SU-DHL-6 (cell line): ENCODE measurements around the gene ELMOD3.

Experiments used
- H2AFZ ChIP-seq: fragments of 200-600 bp; sonication (generic); 2 replicates; pipeline ENCODE4 v1.6.1; 2014; ENCODE audit warnings: low read depth, mild to moderate bottlenecking, moderate library complexity, mixed read lengths, antibody characterized with exemption, low read length; ENCODE audit not compliant: severe bottlenecking
- H3F3A ChIP-seq: fragments of 200-600 bp; shearing (Covaris generic); 2 replicates; pipeline ENCODE4 v1.6.0; 2016; ENCODE audit warnings: antibody characterized with exemption, mild to moderate bottlenecking; ENCODE audit not compliant: insufficient read depth
- H3K27ac ChIP-seq: fragments of 200-600 bp; sonication (generic); 2 replicates; pipeline ENCODE4 v1.5.1; 2016; ENCODE audit warnings: low read depth, mild to moderate bottlenecking, low read length, moderate library complexity, mixed read lengths
- H3K27me3 ChIP-seq: fragments of 200-600 bp; sonication (generic), shearing (Covaris generic); 2 replicates; pipeline ENCODE4 v1.6.0; 2014; ENCODE audit warnings: mild to moderate bottlenecking, low read length
- H3K36me3 ChIP-seq: fragments of 200-600 bp; sonication (generic); 2 replicates; pipeline ENCODE4 v1.6.1; 2014; ENCODE audit warnings: mild to moderate bottlenecking, low read length, mixed read lengths
- H3K4me2 ChIP-seq: fragments of 300-600, 200-600 bp; shearing (Covaris generic), sonication (generic); 2 replicates; pipeline ENCODE4 v1.6.0; 2014; ENCODE audit warnings: low read length, low read depth, mild to moderate bottlenecking; ENCODE audit not compliant: poor library complexity, severe bottlenecking
- H3K4me3 ChIP-seq: fragments of 200-600 bp; sonication (generic); 2 replicates; pipeline ENCODE4 v1.5.1; 2014; ENCODE audit warnings: antibody characterized with exemption, low read length, mild to moderate bottlenecking, mixed read lengths; ENCODE audit not compliant: insufficient read depth, poor library complexity, severe bottlenecking
- H3K79me2 ChIP-seq: fragments of 200-600 bp; sonication (generic); 2 replicates; pipeline ENCODE4 v1.6.1; 2014; ENCODE audit warnings: mild to moderate bottlenecking, low read length, moderate library complexity; ENCODE audit not compliant: insufficient read depth
- H3K9ac ChIP-seq: fragments of 200-600 bp; sonication (generic); 2 replicates; pipeline ENCODE4 v1.7.0; 2014; ENCODE audit warnings: mild to moderate bottlenecking, low read length
- H3K9me2 ChIP-seq: fragments of 200-600 bp; sonication (generic); replicated peaks from 2 replicates; pipeline ENCODE4 v1.6.1; 2014; ENCODE audit warnings: low read length; ENCODE audit not compliant: insufficient read depth
- H3K9me3 ChIP-seq: fragments of 200-600 bp; sonication (generic); 2 replicates; pipeline ENCODE4 v1.6.1; 2014; ENCODE audit warnings: low read length, mixed read lengths; ENCODE audit not compliant: insufficient read depth
- H4K20me1 ChIP-seq: fragments of 200-600 bp; sonication (generic); 2 replicates; pipeline ENCODE4 v1.6.1; 2014; ENCODE audit warnings: low read depth, mild to moderate bottlenecking, antibody characterized with exemption, low read length, moderate library complexity, mixed read lengths
- EZH2phosphoT487 ChIP-seq: fragments of 200-600 bp; sonication (generic), shearing (Covaris generic); conservative IDR thresholded peaks from 2 replicates; pipeline ENCODE4 v1.6.1; 2018; ENCODE audit warnings: mild to moderate bottlenecking, antibody characterized with exemption, low read length, moderate library complexity, mixed read lengths
- TF ChIP-seq, protein P1 (sequence below): fragments of 200-600 bp; sonication (generic); IDR thresholded peaks from one replicate; pipeline ENCODE4 v1.5.1; 2017; ENCODE audit warnings: antibody characterized with exemption, mild to moderate bottlenecking, low read length, moderate library complexity; ENCODE audit not compliant: insufficient read depth, poor library complexity, severe bottlenecking

The ELMOD3 gene

GRCh38 chr2:85420536-85421259, 66.1 kb downstream of the ELMOD3 start:
- H3K4me2 ChIP-seq = peak overlapping the region; percentile 56
- H3K9me3 ChIP-seq = no peaks in the 10 kb centered on the region
- H4K20me1 ChIP-seq = no peaks in the 10 kb centered on the region
- TF ChIP-seq EZH2phosphoT487 = no peak
- TF ChIP-seq, protein P1, sequence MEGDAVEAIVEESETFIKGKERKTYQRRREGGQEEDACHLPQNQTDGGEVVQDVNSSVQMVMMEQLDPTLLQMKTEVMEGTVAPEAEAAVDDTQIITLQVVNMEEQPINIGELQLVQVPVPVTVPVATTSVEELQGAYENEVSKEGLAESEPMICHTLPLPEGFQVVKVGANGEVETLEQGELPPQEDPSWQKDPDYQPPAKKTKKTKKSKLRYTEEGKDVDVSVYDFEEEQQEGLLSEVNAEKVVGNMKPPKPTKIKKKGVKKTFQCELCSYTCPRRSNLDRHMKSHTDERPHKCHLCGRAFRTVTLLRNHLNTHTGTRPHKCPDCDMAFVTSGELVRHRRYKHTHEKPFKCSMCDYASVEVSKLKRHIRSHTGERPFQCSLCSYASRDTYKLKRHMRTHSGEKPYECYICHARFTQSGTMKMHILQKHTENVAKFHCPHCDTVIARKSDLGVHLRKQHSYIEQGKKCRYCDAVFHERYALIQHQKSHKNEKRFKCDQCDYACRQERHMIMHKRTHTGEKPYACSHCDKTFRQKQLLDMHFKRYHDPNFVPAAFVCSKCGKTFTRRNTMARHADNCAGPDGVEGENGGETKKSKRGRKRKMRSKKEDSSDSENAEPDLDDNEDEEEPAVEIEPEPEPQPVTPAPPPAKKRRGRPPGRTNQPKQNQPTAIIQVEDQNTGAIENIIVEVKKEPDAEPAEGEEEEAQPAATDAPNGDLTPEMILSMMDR = peak; percentile 97
- peaks cover 9% of the 10 kb centered on the region; the same call in 1 of the 2 replicates for H3F3A ChIP-seq
- H3K9me2 ChIP-seq = no peaks in the 10 kb centered on the region
- peak overlapping the region; percentile 98 for H2AFZ ChIP-seq
- H3K4me3 ChIP-seq = peak overlapping the region; percentile 11
- no peaks in the 10 kb centered on the region for H3K27me3 ChIP-seq
- no peaks in the 10 kb centered on the region for H3K79me2 ChIP-seq
- H3K36me3 ChIP-seq = no peaks in the 10 kb centered on the region
- peak overlapping the region; percentile 19; the same call in 1 of the 2 replicates for H3K9ac ChIP-seq
- H3K27ac ChIP-seq = no peak overlapping the region

DNA sequence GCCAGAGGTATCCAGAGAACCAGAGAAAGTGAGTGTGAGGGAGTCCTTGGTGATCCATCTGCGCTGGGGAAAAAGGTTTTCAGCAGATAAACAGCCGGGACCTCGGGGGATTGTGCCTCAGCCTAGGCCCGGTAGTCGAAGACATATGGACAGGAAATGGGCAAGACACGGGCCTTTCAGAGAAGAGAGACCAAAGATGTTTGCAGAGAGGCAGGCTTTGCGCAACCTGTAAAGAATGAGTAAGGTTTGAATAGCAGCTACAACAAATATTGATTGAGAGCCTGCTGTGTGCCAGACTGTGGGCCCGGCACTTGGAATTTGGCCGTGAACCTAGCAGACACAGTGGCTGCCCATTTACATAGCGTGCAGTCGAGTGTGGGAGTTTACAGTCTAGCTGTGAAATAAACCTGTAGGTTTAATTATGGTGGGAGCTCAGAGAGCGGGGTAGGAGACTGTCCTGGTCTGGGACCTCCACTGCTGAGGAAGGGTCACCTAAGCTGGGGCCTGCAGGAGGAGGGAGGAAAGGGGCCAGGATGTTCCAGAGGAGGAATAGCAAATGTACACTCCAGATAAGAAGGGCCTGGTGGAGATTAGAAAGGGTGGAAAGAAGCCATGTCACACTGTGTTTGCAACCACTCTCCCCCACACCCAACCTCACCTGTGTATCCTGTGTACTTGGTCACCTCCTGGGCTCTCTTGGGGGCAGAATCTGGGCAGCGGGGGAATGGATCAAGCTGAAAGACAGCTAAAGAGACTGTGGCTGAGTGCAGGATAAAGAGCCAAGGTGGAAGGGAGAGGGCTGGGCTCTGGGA, 66.9 kb downstream of the ELMOD3 start:
- peaks cover 9% of the 10 kb centered on the region; the same call in 1 of the 2 replicates for H3F3A ChIP-seq
- H3K4me2 ChIP-seq = no peak overlapping the region
- TF ChIP-seq, protein P1 = no peak
- TF ChIP-seq EZH2phosphoT487 = no peak
- H3K27ac ChIP-seq = no peak overlapping the region
- H3K9me2 ChIP-seq = no peaks in the 10 kb centered on the region
- H4K20me1 ChIP-seq = no peaks in the 10 kb centered on the region
- no peaks in the 10 kb centered on the region for H3K79me2 ChIP-seq
- no peaks in the 10 kb centered on the region for H3K36me3 ChIP-seq
- no peaks in the 10 kb centered on the region for H3K9me3 ChIP-seq
- peak overlapping the region; percentile 98 for H2AFZ ChIP-seq
- H3K4me3 ChIP-seq = no peak overlapping the region
- no peaks in the 10 kb centered on the region for H3K27me3 ChIP-seq
- H3K9ac ChIP-seq = no peak overlapping the region

GRCh38 chr2:85422072-85422457, 67.5 kb downstream of the ELMOD3 start:
- no peaks in the 10 kb centered on the region for H3K36me3 ChIP-seq
- no peak overlapping the region for H2AFZ ChIP-seq
- no peaks in the 10 kb centered on the region for H3K79me2 ChIP-seq
- no peak overlapping the region for H3K9ac ChIP-seq
- H3K4me3 ChIP-seq = no peak overlapping the region
- H3K9me2 ChIP-seq = no peaks in the 10 kb centered on the region
- H3K27ac ChIP-seq = no peak overlapping the region
- no peaks in the 10 kb centered on the region for H3K27me3 ChIP-seq
- H4K20me1 ChIP-seq = no peaks in the 10 kb centered on the region
- no peaks in the 10 kb centered on the region for H3K9me3 ChIP-seq
- H3K4me2 ChIP-seq = no peak overlapping the region
- H3F3A ChIP-seq = peaks cover 9% of the 10 kb centered on the region; the same call in 1 of the 2 replicates
- TF ChIP-seq, protein P1 = no peak
- TF ChIP-seq EZH2phosphoT487 = no peak
